Activated CD4-positive, alpha-beta T cell treated with anti-CD3 and anti-CD28 coated beads for 48 hours (primary cell): ENCODE measurements around the gene LAMA3.
"Not testable (repeated sequence)": the region's sequence is repeated elsewhere in the genome, so short reads cannot be mapped to it uniquely, and the experiment has no call there.

Experiments
- DNase-seq: peaks from one replicate; pipeline ENCODE4 v3.0.0-alpha.2; 2020

The LAMA3 gene

GRCh38 chr18:23735021-23735464 lies 45.8 kb downstream of the LAMA3 start:
- DNase-seq, result no peak

GRCh38 chr18:23737578-23737977 lies 48.3 kb downstream of the LAMA3 start:
- DNase-seq, result no peak

- no peak for DNase-seq
Observed at GRCh38 chr18:23738151-23738550, 48.9 kb downstream of the LAMA3 start.

- no peak for DNase-seq
Observed at GRCh38 chr18:23738575-23738974, 49.3 kb downstream of the LAMA3 start.

GRCh38 chr18:23740105-23740830 lies 51.0 kb downstream of the LAMA3 start:
- DNase-seq, result no peak

GRCh38 chr18:23741967-23742366 lies 52.7 kb downstream of the LAMA3 start:
- not testable (repeated sequence) for DNase-seq

- no peak for DNase-seq
Observed at GRCh38 chr18:23743733-23744333, 54.6 kb downstream of the LAMA3 start.

- no peak for DNase-seq
Observed at GRCh38 chr18:23745366-23745765, 56.1 kb downstream of the LAMA3 start.

GRCh38 chr18:23746851-23747250 lies 57.6 kb downstream of the LAMA3 start:
- DNase-seq, result no peak

GRCh38 chr18:23752363-23752762 lies 63.1 kb downstream of the LAMA3 start:
- DNase-seq, result no peak

GRCh38 chr18:23752796-23753195 lies 63.5 kb downstream of the LAMA3 start:
- DNase-seq, result no peak

GRCh38 chr18:23756590-23757436 lies 67.6 kb downstream of the LAMA3 start:
- no peak for DNase-seq

- no peak for DNase-seq
Observed at GRCh38 chr18:23757437-23757733, 68.1 kb downstream of the LAMA3 start.

GRCh38 chr18:23758281-23758680 lies 69.0 kb downstream of the LAMA3 start:
- no peak for DNase-seq

- DNase-seq, result no peak
Observed at GRCh38 chr18:23761941-23762340, 72.7 kb downstream of the LAMA3 start.

- no peak for DNase-seq
Observed at GRCh38 chr18:23763343-23763742, 74.1 kb downstream of the LAMA3 start.

- no peak for DNase-seq
Observed at GRCh38 chr18:23765931-23766330, 76.7 kb downstream of the LAMA3 start.

- DNase-seq, result no peak
Observed at GRCh38 chr18:23772327-23773024, 83.2 kb downstream of the LAMA3 start.

- DNase-seq, result no peak
Observed at GRCh38 chr18:23776306-23776705, 87.1 kb downstream of the LAMA3 start.

GRCh38 chr18:23778828-23779227 lies 89.6 kb downstream of the LAMA3 start:
- no peak for DNase-seq

- DNase-seq, result no peak
Observed at GRCh38 chr18:23779696-23780303, 90.5 kb downstream of the LAMA3 start.

- no peak for DNase-seq
Observed at GRCh38 chr18:23784832-23785245, 95.6 kb downstream of the LAMA3 start.

GRCh38 chr18:23793051-23793450 lies 103.8 kb downstream of the LAMA3 start:
- DNase-seq, result no peak
